Activated CD8-positive, alpha-beta memory T cell treated with anti-CD3 and anti-CD28 coated beads, Interleukin-2, amount 50 U/mL, for 1 hour (primary cell): ENCODE results near the gene ADRA2C.

Experiments used
- DNase-seq: peaks from one replicate; pipeline ENCODE4 v3.0.0-alpha.2; 2020; ENCODE audit errors: extremely low read depth

Gene ADRA2C

DNA sequence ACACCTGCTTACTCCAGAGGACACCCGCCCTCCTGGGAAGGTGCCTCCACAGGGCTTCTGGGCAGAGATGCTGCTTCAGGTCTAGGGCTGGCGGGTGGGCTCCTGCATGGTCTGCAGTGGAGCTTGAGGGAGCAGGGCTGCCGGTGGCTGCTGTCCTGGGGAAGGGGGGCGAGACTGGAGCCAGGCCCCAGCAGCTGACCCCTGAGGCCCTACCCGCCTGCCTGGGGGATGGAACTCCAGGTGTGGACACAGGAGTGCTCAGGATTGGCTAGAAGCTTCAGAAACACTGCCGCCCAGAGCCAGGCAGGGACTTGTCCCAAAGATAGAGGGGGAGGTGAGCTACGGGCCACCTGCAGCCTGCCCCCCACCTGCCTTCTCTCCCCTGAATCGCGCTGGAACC lies 33.0 kb upstream of the ADRA2C start:
- DNase-seq = no peak

GRCh38 chr4:3735196-3735595 lies 31.0 kb upstream of the ADRA2C start:
- no peak for DNase-seq

DNA sequence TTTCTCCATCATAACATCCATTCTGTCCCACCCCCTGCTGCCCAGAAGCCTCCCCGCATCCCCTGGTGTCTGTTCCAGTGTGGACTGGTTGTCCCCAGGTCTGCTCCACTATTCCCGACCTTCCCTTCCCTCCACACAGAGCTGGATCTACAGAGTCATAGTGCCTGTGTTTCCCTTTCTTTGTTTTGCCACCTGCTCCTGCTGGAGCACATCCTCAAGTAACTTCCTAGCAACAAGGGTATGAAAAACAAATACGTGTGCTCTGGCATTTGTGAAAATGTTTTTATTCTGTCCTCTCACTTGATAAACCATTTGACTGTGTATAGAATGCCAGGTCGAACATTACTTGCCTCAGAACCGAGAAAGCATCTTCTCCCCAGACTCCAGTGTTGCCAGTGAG lies 29.9 kb upstream of the ADRA2C start:
- no peak for DNase-seq

DNA sequence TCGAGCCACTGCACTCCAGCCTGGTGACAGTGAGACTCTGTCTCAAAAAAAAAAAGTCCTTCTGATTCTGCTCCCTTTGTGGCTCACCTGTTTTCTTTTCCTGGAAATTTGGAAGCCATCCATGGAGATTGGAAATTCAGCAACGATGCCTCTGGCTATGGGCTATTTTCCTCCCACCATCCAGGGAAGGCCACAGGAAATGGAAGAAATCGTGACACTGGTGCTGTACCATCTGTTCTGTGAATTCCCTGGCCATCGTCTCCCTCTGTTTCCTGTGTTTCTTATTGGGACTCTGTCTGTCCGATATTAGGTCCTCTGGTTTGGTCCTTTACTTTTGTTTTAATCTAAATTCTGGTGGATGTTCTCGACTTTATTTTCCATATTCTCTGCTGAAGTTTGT lies 29.4 kb upstream of the ADRA2C start:
- no peak for DNase-seq

DNA sequence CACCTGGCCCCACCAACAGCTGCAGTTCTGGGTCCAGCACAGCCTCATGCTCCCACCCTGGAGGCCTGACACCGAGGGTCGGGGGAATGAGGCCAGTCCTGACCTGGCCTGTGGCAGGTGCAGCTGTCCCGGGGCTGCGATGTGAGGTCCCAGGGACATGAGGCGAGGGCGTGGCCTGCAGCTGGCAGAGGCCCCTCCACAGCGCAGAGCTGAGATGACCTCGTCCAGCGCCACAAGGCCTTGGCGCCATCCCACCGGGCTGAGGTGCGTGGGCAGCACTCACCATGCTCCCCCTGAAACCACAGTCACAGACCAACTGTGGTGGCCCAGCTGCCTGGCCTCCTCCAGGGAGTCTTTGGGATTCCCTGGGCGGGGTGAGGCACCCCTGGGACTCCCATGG lies 26.6 kb upstream of the ADRA2C start:
- DNase-seq = no peak

DNA sequence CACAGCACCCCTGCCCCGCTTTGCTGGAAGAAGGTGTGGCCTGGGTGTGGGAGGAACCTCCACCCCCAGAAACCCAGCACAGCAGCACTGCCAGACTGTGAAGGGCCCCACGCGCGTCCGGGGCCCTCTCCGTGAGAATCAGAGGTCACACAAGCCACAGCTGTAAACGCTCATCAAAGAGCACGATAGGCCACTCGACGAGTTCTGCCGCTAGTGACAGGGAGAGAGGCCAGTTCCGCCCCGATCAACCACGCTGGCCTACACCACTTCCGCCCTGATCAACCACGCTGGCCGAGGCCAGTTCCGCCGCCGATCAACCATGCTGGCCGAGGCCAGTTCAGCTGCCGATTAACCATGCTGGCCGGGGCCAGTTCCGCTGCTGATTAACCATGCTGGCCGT lies 25.9 kb upstream of the ADRA2C start:
- no peak for DNase-seq

- no peak for DNase-seq
Observed at GRCh38 chr4:3741217-3742011, 24.8 kb upstream of the ADRA2C start.

DNA sequence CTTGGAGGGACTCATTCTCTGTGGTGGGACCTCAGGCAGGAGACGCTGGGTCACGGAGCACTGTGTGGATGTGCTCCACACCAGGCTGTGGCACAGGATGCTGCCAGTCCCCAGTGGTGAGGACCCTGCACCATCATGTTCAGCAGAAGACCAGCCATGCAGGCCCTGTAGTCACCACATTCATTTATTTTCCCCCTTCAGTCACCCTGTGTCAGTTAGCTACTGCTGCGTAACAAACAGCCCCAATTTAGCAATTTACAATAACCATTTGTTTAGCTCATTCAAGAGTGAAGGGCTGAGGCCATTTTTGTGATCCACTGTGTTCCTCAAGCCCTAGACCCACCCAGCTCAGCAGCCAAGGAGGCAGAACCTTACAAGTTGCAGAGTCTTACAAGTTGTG lies 23.6 kb upstream of the ADRA2C start:
- no peak for DNase-seq

- DNase-seq = no peak
Observed at GRCh38 chr4:3744232-3744631, 22.0 kb upstream of the ADRA2C start.

- no peak for DNase-seq
Observed at GRCh38 chr4:3744901-3745300, 21.3 kb upstream of the ADRA2C start.

GRCh38 chr4:3745886-3746656 lies 20.1 kb upstream of the ADRA2C start:
- no peak for DNase-seq

DNA sequence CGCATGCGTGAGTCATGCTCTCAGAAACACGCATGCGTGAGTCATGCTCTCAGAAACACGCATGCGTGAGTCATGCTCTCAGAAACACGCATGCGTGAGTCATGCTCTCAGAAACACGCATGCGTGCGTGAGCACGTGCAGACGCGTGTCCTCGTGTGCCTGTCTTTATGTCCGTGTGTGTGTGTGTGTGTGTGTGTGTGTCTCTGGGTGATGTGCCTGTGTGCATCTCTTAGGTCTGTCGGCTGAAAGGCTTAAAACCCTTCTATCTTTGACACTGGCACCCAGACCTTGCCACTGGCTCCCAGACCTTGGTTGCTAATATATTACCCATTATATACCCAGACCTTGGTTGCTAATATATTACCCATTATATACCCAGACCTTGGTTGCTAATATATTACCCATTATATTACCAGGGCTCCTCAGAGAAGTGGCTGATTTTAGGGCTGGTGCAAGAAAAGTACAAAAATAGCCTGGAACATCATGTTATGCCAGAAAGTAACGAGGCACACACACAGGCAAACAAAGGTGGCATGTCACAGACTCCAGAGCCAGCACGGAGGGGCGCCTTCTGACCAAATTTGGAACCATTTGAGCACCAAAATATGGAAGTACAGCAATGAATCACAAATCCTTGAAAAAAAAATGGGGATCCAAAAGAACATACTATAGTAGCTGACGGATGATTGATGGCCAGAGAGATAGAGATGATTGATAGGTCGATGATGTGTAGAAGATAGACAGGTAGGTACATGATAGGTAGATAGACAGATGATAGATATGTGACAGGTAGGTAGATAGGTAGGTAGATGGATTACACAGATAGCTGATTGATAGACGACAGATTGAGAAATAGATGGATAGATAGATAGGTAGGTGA lies 19.2 kb upstream of the ADRA2C start:
- no peak for DNase-seq

DNA sequence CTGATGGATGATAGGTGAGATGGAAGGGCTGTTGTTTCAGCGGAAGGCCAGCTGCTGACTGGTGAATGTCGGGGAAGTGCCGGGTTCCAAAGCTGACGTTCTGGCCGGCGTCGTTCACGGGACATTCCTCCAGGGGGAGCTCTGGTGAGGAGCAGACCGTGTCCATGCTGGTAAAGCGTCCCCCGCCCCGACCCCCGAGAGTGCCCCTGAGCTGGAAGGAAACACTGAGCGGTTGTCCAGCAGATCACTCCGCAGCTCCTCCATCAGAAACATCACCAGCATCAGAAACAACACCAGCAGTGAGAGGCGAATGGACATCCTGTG lies 18.6 kb upstream of the ADRA2C start:
- DNase-seq = no peak

DNA sequence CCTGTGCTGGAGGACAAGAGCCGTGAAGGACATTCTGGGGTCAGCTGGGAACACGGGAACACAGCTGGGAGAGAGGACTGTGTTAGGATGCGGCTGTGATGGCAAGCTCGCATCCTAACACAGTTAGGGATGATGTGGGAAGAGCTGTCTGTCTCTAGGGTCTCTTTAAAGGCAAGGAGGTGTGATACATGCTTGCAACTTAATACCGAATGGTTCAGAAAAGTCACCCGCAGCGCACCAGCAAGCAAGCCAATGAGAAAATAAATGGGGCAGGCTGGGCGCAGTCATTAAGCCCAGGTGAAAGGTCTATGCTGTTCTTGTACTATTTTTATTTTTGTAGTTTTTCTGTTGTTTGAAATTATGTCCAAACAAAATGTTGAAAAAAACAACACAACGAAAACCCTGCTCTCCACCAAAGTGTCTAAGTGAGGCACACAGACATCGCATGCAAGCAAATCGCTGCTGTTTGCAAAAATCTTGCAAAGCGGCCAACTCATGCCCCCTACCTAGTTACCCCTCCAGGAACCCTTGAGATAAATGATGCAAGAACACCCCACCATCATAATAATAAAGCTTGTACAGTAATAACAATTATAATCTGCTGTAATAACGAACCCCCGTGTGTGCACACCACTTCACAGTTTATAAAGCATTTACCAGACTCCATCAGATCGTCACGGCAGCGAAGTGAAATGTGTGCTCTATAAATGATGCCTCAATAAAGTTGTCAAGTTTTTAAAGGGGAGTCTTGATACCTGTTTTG lies 17.9 kb upstream of the ADRA2C start:
- no peak for DNase-seq

DNA sequence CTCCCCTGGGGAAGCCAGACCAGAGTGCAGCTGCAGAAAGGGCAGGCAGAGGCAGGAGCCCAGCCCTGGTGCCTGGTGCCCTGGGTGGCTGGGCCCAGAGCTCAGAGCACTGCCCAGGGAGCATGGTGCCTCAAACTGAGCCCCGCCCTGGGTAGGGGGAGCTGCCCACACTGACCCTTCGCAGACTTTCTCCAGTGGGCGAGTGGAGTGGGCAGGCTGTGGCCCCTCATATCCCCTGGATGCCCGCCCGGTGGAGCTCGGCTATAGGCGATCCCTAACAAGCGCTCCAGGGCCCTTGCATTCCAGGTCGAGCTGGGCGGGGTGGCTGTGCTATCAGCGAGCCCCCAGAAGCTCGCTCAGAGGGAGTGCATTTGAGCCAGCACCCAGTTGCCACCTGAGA lies 17.1 kb upstream of the ADRA2C start:
- no peak for DNase-seq

DNA sequence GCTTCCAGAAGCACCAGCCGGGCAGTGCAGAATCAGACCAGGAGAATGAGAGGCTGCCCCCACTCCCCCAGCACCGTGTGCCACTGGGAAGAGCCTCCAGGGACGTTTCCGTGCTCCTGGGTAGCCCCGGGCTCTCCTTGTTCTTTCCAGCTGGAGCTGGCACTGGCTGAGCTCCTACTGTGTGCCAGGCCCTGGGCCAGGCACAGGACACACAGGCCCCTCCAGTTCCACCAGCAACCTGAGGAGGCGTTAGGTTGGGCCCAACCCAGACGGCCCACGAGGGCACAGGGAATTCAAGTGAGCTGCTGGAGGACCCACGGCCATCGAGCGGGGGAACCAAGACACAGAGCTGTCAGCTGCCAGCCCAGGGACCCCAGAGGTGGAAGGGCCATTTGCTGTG lies 15.9 kb upstream of the ADRA2C start:
- DNase-seq = no peak

GRCh38 chr4:3752022-3752421 lies 14.2 kb upstream of the ADRA2C start:
- no peak for DNase-seq

- no peak for DNase-seq
Observed at GRCh38 chr4:3753726-3754412, 12.3 kb upstream of the ADRA2C start.

- no peak for DNase-seq
Observed at GRCh38 chr4:3756343-3757059, 9.7 kb upstream of the ADRA2C start.

GRCh38 chr4:3759236-3759635 lies 6.9 kb upstream of the ADRA2C start:
- no peak for DNase-seq

- no peak for DNase-seq
Observed at GRCh38 chr4:3760346-3760745, 5.8 kb upstream of the ADRA2C start.
